Ovary (tissue), 9 donors: Measurements from ENCODE around the gene CRYBG1. TPM values are rescaled to one million over a fixed set of nuclear protein-coding genes. Genes with fewer than 3 reads are reported as not detected.

Source experiments
- DNase-seq, 5 donors: peaks; one replicate each; pipeline ENCODE4 v3.0.0-alpha.2; 2019 to 2020
- H3K27ac ChIP-seq, 2 donors: fragments of 200-600 bp; one replicate each; pipeline versions ENCODE4 v1.5.1 to v1.8.0; 2019 to 2022
- H3K27me3 ChIP-seq: fragments of 200-600 bp; one replicate; pipeline ENCODE4 v1.8.0; 2022
- H3K36me3 ChIP-seq: fragments of 200-600 bp; sonication (generic); one replicate; pipeline ENCODE4 v1.5.1; 2019
- H3K4me1 ChIP-seq: one replicate; pipeline ENCODE4 v1.8.1; 2013; ENCODE audit warnings: mild to moderate bottlenecking, moderate library complexity; ENCODE audit not compliant: insufficient read depth
- H3K4me3 ChIP-seq: fragments of 200-600 bp; sonication (generic); one replicate; pipeline ENCODE4 v1.5.1; 2017
- H3K9me3 ChIP-seq, 2 donors: fragments of 200-600 bp in 1 of 2; sonication (generic) in 1 of 2; one replicate each; pipeline versions ENCODE4 v1.5.1 to v1.8.1; 2013 to 2019; ENCODE audit warnings: mild to moderate bottlenecking in 1 of 2, moderate library complexity in 1 of 2
- EP300 ChIP-seq: sonication (generic); formaldehyde crosslinking; IDR thresholded peaks from one replicate; pipeline ENCODE4 v1.6.1; 2017; ENCODE audit warnings: antibody characterized with exemption
- POLR2A ChIP-seq: fragments of 450-650 bp; IDR thresholded peaks from one replicate; pipeline ENCODE4 v1.6.1; 2017; ENCODE audit warnings: antibody characterized with exemption, mild to moderate bottlenecking, moderate library complexity
- WGBS, 3 donors: extraction: QIAGEN DNeasy Blood & Tissue Kit in 1 of 3; methylation state at CpG; one replicate each; pipeline versions ENCODE4 v1.1.5 to v1.1.7; 2013 to 2017; 5-methylcytosine and 5-hydroxymethylcytosine counted together
- intact Hi-C, 4 donors: fragments of 100-400 bp; cut with DNase I; formaldehyde crosslinking; loops; one replicate each; pipeline versions ENCODE4 v1.11.0 to v1.15.1; 2022 to 2023
- polyA plus RNA-seq, 2 donors: library from polyadenylated mRNA; stranded (reverse); fragments of 200-250 nt in 1 of 2; fragments of 350-450 nt in 1 of 2; fragmentation: Illumina TruSeq in 1 of 2; extraction: RNeasy Lipid Tissue Mini Kit (QIAGEN cat#74804) in 1 of 2; gene quantifications; one replicate each; pipeline ENCODE4 v1.2.3, GENCODE V29; 2013 to 2014
- total RNA-seq, 7 donors: library from RNA; depleted of rRNA in 2 of 7; stranded (reverse); fragments of >200 nt in 2 of 7; fragmentation: NEBNext Ultra II Directional in 3 of 7; extraction: Animal tissue kit (Norgen Biotek cat#: 25700) in 3 of 7; gene quantifications; one replicate each; pipeline versions ENCODE4 v1.1.0 to v1.2.4, GENCODE V29; 2016 to 2023
- TF ChIP-seq, protein P1 (sequence below), 3 donors: fragments of 450-650 bp in 2 of 3; fragments of 200-600 bp in 1 of 3; IDR thresholded peaks; one replicate each; pipeline versions ENCODE4 v1.5.1 to v1.8.0; 2016 to 2022; ENCODE audit warnings: antibody characterized with exemption in 3 of 3, mild to moderate bottlenecking in 1 of 3
- donor health status: DM: no; HTN: no; CAD: no; lungs with moderate emphysema.
- donor health status: DM: no; HTN: no; CAD: no.
- donor health status: Bipolar disorder and iron deficiency.
- donor health status: DM: yes; HTN: yes; CAD: no.
- donor health status: DM: no; HTN: no; CAD: no.
- donor health status: DM: yes; HTN: yes; CAD: no.

The CRYBG1 gene
- total and polyA plus RNA-seq, 9 donors, result 1.5 to 7.4 (median 3.8) TPM

DNA sequence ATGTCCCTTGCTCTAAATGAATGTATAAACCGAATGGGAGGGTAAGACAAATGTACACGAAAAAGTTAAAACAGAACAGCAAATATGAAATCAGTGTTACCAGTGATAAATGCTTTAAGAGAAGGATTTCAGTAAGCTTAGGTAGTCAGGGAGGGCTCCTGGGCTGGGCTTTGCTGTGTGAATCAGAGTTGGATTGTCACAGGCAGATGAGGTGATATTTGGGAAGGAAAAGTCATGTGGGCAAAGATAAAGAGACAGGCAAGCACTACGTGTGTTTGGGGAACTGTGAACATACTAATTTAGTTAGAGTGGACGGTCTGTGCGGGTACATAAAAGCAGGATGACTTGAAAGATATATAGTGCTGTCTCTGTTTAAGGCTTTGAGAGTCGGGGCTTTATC is 114.8 kb downstream of the CRYBG1 start:
- Histone ChIP-seq H3K27ac (no peak overlapping the region), H3K4me3 (no peak overlapping the region), H3K36me3 (no peaks in the 10 kb centered on the region), H3K4me1 (no peaks in the 10 kb centered on the region), H3K27me3 (no peaks in the 10 kb centered on the region), H3K9me3 (no peaks in the 10 kb centered on the region)
- TF ChIP-seq EP300 (no peak), POLR2A (no peak)
- TF ChIP-seq, protein P1, sequence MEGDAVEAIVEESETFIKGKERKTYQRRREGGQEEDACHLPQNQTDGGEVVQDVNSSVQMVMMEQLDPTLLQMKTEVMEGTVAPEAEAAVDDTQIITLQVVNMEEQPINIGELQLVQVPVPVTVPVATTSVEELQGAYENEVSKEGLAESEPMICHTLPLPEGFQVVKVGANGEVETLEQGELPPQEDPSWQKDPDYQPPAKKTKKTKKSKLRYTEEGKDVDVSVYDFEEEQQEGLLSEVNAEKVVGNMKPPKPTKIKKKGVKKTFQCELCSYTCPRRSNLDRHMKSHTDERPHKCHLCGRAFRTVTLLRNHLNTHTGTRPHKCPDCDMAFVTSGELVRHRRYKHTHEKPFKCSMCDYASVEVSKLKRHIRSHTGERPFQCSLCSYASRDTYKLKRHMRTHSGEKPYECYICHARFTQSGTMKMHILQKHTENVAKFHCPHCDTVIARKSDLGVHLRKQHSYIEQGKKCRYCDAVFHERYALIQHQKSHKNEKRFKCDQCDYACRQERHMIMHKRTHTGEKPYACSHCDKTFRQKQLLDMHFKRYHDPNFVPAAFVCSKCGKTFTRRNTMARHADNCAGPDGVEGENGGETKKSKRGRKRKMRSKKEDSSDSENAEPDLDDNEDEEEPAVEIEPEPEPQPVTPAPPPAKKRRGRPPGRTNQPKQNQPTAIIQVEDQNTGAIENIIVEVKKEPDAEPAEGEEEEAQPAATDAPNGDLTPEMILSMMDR (IDR thresholded peaks at IDR 0.05), result no peak
- no peak for DNase-seq
- intact Hi-C loops, result no loop called here
- WGBS, 3 donors, result 27 to 40% (median 34%) methylated on average over 6 of the region's 6 CpGs

DNA sequence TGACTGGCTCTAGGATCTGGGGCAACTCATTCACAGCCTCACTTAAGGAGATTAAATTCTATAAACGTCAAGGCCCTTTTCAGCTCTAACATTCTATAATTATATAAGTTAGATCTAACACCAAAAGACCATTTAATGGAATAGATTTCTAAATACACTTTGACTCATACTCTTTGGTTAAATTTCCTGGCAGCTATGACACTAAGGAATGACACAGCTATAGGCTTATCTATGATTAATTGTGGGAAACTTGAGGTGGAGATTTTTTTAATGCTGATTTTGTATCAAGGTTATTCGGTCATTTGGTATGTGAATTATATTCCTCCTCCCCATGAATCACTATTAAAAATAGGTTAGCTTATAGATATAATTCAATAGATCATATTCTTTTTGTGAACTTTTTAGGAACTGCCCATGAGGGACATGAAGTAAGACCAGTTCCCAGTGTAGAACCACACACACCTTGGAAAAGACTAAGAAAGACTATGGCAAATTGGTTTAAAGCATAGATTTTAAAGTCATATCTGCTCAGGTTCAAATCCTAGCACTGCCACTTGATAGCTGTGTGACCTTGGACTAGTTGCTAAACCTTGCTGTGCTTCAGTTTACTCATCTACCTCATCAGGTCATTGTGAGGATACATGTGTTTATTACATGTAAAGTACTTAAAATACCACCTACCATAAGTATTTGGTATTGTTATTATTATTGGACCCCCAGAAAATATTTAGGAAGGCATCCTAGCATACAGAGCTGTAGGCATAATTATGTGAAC is 116.0 kb downstream of the CRYBG1 start:
- DNase-seq, result no peak
- Histone ChIP-seq H3K27me3 (no peaks in the 10 kb centered on the region), H3K9me3 (no peaks in the 10 kb centered on the region), H3K36me3 (no peaks in the 10 kb centered on the region), H3K4me3 (no peak overlapping the region), H3K4me1 (no peaks in the 10 kb centered on the region), H3K27ac (no peak overlapping the region)
- no peak for TF ChIP-seq EP300
- TF ChIP-seq POLR2A, result no peak
- TF ChIP-seq, protein P1 (IDR thresholded peaks at IDR 0.05), result no peak
- intact Hi-C loops, result no loop called here
- WGBS, 3 donors, result 42 to 56% (median 48%) methylated on average over 2 of the region's 2 CpGs

DNA sequence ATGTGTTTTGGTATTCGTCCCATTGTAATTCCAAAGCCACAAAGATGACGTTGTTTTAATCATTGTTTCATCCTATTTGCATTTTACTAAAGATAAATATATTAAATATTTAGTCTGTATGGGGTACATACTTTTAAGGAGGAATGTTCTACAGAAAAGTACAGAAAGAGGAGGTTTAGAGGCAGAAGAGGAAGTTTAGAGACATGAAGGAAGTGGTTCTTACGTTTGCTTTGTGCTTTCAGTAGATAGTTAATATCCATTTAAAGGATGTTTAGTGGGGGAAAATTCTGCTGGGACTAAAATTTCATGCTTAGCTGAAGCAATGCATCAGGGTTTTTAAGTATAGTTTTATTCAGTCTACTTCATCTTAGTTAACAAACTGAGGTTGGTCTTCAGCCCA is 116.6 kb downstream of the CRYBG1 start:
- no peaks in the 10 kb centered on the region for H3K4me1 ChIP-seq
- no peaks in the 10 kb centered on the region for H3K27me3 ChIP-seq
- no peak overlapping the region for H3K27ac ChIP-seq
- intact Hi-C loops, result no loop called here
- WGBS, 3 donors, result 32 to 50% (median 38%) methylated on average over 3 of the region's 3 CpGs
- H3K36me3 ChIP-seq, result no peaks in the 10 kb centered on the region
- H3K4me3 ChIP-seq, result no peak overlapping the region
- no peak for DNase-seq
- TF ChIP-seq, protein P1 (IDR thresholded peaks at IDR 0.05), result no peak
- TF ChIP-seq POLR2A, result no peak
- no peaks in the 10 kb centered on the region for H3K9me3 ChIP-seq

DNA sequence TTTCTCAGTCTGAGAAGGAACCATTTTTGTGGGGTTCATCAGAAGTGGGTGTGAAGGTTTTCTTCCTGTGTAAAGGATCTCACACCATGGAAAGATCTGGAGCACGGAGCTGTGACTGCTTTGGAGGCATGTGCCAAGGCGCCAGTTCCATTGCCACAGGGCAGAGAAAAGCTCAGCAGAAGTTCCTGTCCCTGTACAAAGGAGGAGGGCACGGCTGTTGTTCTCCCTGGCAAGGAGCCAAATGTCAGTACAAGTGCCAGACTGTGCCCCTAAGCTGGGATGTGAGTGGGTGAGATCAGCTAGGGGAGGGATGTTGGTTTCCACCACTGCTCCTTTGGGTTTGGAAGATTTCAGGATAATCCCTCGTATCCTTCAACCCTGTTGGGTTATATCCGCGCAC is 117.3 kb downstream of the CRYBG1 start:
- Histone ChIP-seq H3K36me3 (no peaks in the 10 kb centered on the region), H3K9me3 (no peaks in the 10 kb centered on the region), H3K4me1 (no peaks in the 10 kb centered on the region), H3K27ac (no peak overlapping the region), H3K27me3 (no peaks in the 10 kb centered on the region), H3K4me3 (no peak overlapping the region)
- no peak for TF ChIP-seq POLR2A
- TF ChIP-seq EP300, result no peak
- TF ChIP-seq, protein P1 (IDR thresholded peaks at IDR 0.05), result no peak
- 72 to 79% (median 76%) methylated on average over 6 of the region's 6 CpGs for WGBS, 3 donors
- intact Hi-C loops, result no loop called here
- DNase-seq, result no peak
